MM.1S (cell line): ENCODE results near the gene GIPC1.

ENCODE experiments used
- DNase-seq: peaks from one replicate; pipeline ENCODE4 v3.0.0-alpha.2; 2015
- H2AFZ ChIP-seq: fragments of 300-600 bp; sonication (generic); 2 replicates; pipeline ENCODE4 v1.6.0; 2016; ENCODE audit warnings: antibody characterized with exemption, low read length
- H3F3A ChIP-seq: fragments of 300-600 bp; sonication (generic); 2 replicates; pipeline ENCODE4 v1.6.1; 2016; ENCODE audit warnings: mild to moderate bottlenecking, antibody characterized with exemption, low read length, moderate library complexity, mixed read lengths; ENCODE audit not compliant: insufficient read depth
- H3K27ac ChIP-seq: fragments of 300-600 bp; sonication (generic); 2 replicates; pipeline ENCODE4 v1.5.1; 2016; ENCODE audit warnings: mild to moderate bottlenecking, low read length
- H3K27me3 ChIP-seq: fragments of 300-600 bp; sonication (generic); replicated peaks from 2 replicates; pipeline ENCODE4 v1.6.0; 2016; ENCODE audit warnings: low read length; ENCODE audit not compliant: insufficient read depth
- H3K36me3 ChIP-seq: fragments of 300-600 bp; sonication (generic); replicated peaks from 2 replicates; pipeline ENCODE4 v1.6.1; 2016; ENCODE audit warnings: mild to moderate bottlenecking, low read length, mixed read lengths; ENCODE audit not compliant: insufficient read depth
- H3K4me1 ChIP-seq: fragments of 300-600 bp; sonication (generic); 2 replicates; pipeline ENCODE4 v1.6.1; 2016; ENCODE audit warnings: low read length, mixed read lengths
- H3K4me2 ChIP-seq: fragments of 300-600 bp; sonication (generic); 2 replicates; pipeline ENCODE4 v1.6.0; 2016; ENCODE audit warnings: low read depth, low read length
- H3K4me3 ChIP-seq: fragments of 300-600 bp; sonication (generic); 2 replicates; pipeline ENCODE4 v1.5.1; 2016; ENCODE audit warnings: low read length, mixed read lengths
- H3K79me2 ChIP-seq: fragments of 300-600 bp; sonication (generic); 2 replicates; pipeline ENCODE4 v1.6.1; 2016; ENCODE audit warnings: mixed run types, low read length, mixed read lengths
- H3K9ac ChIP-seq: fragments of 300-600 bp; sonication (generic); 2 replicates; pipeline ENCODE4 v1.6.1; 2016; ENCODE audit warnings: low read length, mixed read lengths
- H3K9me2 ChIP-seq: fragments of 300-600 bp; sonication (generic); replicated peaks from 2 replicates; pipeline ENCODE4 v1.6.1; 2016; ENCODE audit warnings: mild to moderate bottlenecking, low read length, mixed read lengths; ENCODE audit not compliant: insufficient read depth
- H3K9me3 ChIP-seq: fragments of 300-600 bp; sonication (generic); replicated peaks from 2 replicates; pipeline ENCODE4 v1.6.1; 2016; ENCODE audit warnings: mild to moderate bottlenecking, low read length, mixed read lengths; ENCODE audit not compliant: insufficient read depth
- H4K20me1 ChIP-seq: fragments of 300-600 bp; sonication (generic); 2 replicates; pipeline ENCODE4 v1.6.1; 2016; ENCODE audit warnings: mild to moderate bottlenecking, low read length, moderate library complexity, mixed read lengths; ENCODE audit not compliant: insufficient read depth
- EZH2 ChIP-seq: fragments of 300-600 bp; sonication (generic); optimal IDR thresholded peaks from 2 replicates; pipeline ENCODE3; 2017; ENCODE audit warnings: low read depth, mild to moderate bottlenecking, antibody characterized with exemption, low read length, mixed read lengths
- EZH2phosphoT487 ChIP-seq: fragments of 300-600 bp; sonication (generic); IDR thresholded peaks from 2 replicates; pipeline ENCODE4 v1.6.1; 2018; ENCODE audit warnings: antibody characterized with exemption, low read length
- TF ChIP-seq, protein P1 (sequence below): fragments of 300-600 bp; sonication (generic); IDR thresholded peaks from 2 replicates; pipeline ENCODE4 v1.5.1; 2016; ENCODE audit warnings: antibody characterized with exemption, low read length, mixed read lengths

The GIPC1 gene

DNA sequence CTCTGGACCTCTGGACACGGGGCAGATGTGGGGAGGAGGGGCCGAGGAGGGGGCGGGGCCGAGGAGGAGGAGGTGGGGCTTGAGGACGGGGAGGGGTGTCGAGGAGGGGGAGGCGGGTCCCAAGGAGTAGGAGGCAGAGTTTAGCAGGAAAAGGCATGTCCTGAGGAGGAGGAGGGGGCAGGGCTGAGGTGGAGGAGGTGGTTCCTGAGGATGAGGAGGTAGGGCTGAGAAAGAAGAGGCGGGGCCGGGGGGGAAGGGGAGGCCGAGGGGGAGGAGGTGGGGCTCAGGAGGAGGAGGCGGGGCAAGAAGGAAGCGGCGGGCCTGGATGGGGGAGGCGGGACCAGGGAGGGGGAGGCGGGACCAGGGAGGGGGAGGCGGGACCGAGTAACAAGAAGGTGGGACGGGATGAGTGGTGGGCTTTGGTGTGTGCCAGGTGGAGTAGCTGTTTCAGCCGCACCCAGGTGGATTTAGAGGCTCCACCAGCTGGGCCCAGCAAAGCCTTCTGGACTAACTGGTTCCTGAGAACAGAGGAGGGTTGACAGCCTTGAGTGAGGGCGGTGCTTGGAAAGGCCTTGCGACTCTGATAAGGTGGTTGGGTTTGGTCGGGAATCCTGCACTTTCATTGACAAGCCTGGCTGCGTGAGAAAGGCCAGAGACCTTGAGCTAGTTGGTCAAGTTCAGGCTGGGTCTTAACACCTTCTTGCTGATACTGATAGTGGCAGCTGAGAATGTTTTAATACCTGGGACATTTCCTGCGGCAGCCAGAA is 41.2 kb upstream of the GIPC1 start:
- TF ChIP-seq, protein P1, sequence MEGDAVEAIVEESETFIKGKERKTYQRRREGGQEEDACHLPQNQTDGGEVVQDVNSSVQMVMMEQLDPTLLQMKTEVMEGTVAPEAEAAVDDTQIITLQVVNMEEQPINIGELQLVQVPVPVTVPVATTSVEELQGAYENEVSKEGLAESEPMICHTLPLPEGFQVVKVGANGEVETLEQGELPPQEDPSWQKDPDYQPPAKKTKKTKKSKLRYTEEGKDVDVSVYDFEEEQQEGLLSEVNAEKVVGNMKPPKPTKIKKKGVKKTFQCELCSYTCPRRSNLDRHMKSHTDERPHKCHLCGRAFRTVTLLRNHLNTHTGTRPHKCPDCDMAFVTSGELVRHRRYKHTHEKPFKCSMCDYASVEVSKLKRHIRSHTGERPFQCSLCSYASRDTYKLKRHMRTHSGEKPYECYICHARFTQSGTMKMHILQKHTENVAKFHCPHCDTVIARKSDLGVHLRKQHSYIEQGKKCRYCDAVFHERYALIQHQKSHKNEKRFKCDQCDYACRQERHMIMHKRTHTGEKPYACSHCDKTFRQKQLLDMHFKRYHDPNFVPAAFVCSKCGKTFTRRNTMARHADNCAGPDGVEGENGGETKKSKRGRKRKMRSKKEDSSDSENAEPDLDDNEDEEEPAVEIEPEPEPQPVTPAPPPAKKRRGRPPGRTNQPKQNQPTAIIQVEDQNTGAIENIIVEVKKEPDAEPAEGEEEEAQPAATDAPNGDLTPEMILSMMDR: no peak
- TF ChIP-seq EZH2 (no peak), EZH2phosphoT487 (no peak)
- no peaks in the 10 kb centered on the region for H3K9me2 ChIP-seq
- H4K20me1 ChIP-seq: no peaks in the 10 kb centered on the region
- no peaks in the 10 kb centered on the region for H3F3A ChIP-seq
- DNase-seq: no peak
- H2AFZ ChIP-seq: no peak overlapping the region
- H3K4me3 ChIP-seq: no peak overlapping the region
- no peaks in the 10 kb centered on the region for H3K27me3 ChIP-seq
- H3K27ac ChIP-seq: no peak overlapping the region
- H3K79me2 ChIP-seq: peaks cover 59% of the 10 kb centered on the region
- H3K4me1 ChIP-seq: no peaks in the 10 kb centered on the region
- H3K9ac ChIP-seq: no peak overlapping the region
- H3K9me3 ChIP-seq: no peaks in the 10 kb centered on the region
- no peak overlapping the region for H3K4me2 ChIP-seq
- no peaks in the 10 kb centered on the region for H3K36me3 ChIP-seq

DNA sequence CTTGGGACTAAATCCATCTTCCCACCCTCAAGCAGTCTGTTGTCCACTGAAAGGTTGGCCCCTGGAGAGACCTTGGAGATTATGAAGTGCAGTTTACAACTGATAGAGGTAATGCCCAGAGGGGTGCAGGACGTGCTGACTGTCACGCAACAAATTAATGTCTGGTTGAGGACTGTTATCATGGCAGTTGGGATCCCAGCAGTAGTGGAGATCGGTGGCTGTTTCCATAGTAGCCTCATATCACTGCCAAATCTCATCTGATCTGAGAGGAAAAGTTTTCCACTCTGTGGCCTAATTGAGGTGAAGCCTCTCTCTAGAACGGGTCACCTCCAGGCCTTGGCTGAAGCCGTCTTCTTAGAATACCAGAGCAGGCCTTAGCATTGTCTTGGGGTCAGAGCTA is 37.5 kb upstream of the GIPC1 start:
- Histone ChIP-seq H3K79me2 (peaks cover 69% of the 10 kb centered on the region), H2AFZ (no peak overlapping the region), H3K9me3 (no peaks in the 10 kb centered on the region), H3K4me1 (0 out of 2 replicates have a peak, but pooled peaks cover 4% of the 10 kb centered on the region), H4K20me1 (no peaks in the 10 kb centered on the region), H3F3A (no peaks in the 10 kb centered on the region), H3K4me2 (no peak overlapping the region), H3K36me3 (no peaks in the 10 kb centered on the region), H3K27me3 (no peaks in the 10 kb centered on the region), H3K9ac (no peak overlapping the region), H3K9me2 (no peaks in the 10 kb centered on the region), H3K27ac (no peak overlapping the region), H3K4me3 (no peak overlapping the region)
- DNase-seq: no peak
- no peak for TF ChIP-seq EZH2phosphoT487
- TF ChIP-seq EZH2: no peak
- TF ChIP-seq, protein P1: no peak

DNA sequence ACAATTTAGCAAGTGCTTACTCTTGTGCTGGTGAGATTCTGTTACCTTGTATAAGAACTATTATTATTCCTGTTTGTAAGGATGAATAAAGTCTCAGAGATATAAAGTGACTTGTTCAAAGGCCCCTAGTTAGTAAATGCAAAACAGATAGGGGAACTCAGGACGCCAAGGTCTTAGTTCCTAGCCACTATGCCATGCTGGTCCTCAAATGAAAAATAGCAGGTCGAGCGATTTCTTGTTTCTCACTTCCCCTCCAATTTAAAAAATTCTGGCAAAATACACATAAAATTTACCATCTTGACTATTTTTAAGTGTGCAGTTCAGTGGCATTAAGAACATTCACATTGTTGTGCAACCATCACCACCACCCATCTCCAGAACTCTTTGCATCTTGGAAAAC is 34.6 kb upstream of the GIPC1 start:
- H3K27ac ChIP-seq: no peak overlapping the region
- no peak for DNase-seq
- H3K36me3 ChIP-seq: no peaks in the 10 kb centered on the region
- peak overlapping the region; percentile 83; the same call in 1 of the 2 replicates for H3K9ac ChIP-seq
- peaks cover 49% of the 10 kb centered on the region for H3K79me2 ChIP-seq
- no peaks in the 10 kb centered on the region for H3K9me3 ChIP-seq
- no peak overlapping the region for H2AFZ ChIP-seq
- H4K20me1 ChIP-seq: no peaks in the 10 kb centered on the region
- peak overlapping the region; percentile 100 for H3K4me3 ChIP-seq
- no peak for TF ChIP-seq EZH2
- 0 out of 2 replicates have a peak, but pooled peaks cover 4% of the 10 kb centered on the region for H3K4me1 ChIP-seq
- H3K4me2 ChIP-seq: peak overlapping the region; percentile 94
- no peaks in the 10 kb centered on the region for H3K27me3 ChIP-seq
- H3F3A ChIP-seq: no peaks in the 10 kb centered on the region
- no peaks in the 10 kb centered on the region for H3K9me2 ChIP-seq

DNA sequence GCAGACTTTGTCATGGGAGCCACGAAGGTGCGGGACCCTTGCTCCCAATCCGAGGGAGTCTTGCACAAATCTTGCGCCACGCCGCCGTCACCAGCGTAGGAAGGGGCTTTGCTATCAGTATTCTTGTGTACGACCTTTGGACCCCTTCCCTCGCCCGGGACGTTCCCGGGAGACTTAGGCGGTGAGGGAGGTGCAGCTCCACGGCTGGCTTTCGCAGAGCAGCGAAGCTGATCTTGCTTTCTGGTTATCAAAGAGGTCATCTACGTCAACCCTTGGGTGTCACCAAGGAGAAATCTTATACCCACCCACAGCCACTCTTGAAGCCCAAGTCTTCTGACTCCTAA is 34.0 kb upstream of the GIPC1 start:
- Histone ChIP-seq H3K36me3 (no peaks in the 10 kb centered on the region), H3K4me1 (0 out of 2 replicates have a peak, but pooled peaks cover 4% of the 10 kb centered on the region), H3K27ac (peak overlapping the region; percentile 78; the same call in 1 of the 2 replicates), H3K79me2 (peaks cover 49% of the 10 kb centered on the region), H3K9me3 (no peaks in the 10 kb centered on the region), H2AFZ (peak overlapping the region; percentile 96), H4K20me1 (no peaks in the 10 kb centered on the region), H3K4me2 (peak overlapping the region; percentile 94), H3K4me3 (peak overlapping the region; percentile 100), H3K27me3 (no peaks in the 10 kb centered on the region), H3F3A (no peaks in the 10 kb centered on the region), H3K9ac (peak overlapping the region; percentile 83), H3K9me2 (no peaks in the 10 kb centered on the region)
- TF ChIP-seq EZH2: no peak
- no peak for TF ChIP-seq EZH2phosphoT487
- TF ChIP-seq, protein P1: no peak
- DNase-seq: peak; percentile 19
